ENCODE results near the gene FARP2.

Gene FARP2

GRCh38 chr2:241491549-241492173, 135.6 kb downstream of the FARP2 start:
- TF ChIP-seq, protein P1, sequence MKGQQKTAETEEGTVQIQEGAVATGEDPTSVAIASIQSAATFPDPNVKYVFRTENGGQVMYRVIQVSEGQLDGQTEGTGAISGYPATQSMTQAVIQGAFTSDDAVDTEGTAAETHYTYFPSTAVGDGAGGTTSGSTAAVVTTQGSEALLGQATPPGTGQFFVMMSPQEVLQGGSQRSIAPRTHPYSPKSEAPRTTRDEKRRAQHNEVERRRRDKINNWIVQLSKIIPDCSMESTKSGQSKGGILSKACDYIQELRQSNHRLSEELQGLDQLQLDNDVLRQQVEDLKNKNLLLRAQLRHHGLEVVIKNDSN (IDR thresholded peaks at IDR 0.05), result no peak
- no peak for TF ChIP-seq FOXM1 (IDR thresholded peaks at IDR 0.05; ENCODE audit: borderline replicate concordance, low read depth)
- TF ChIP-seq EGR1 (IDR thresholded peaks at IDR 0.05), result no peak
- TF ChIP-seq TEAD4 (IDR thresholded peaks at IDR 0.05), result no peak
- TF ChIP-seq YY1 (IDR thresholded peaks at IDR 0.05; ENCODE audit: low read depth), result no peak
- TF ChIP-seq CEBPB (IDR thresholded peaks at IDR 0.05), result no peak
- no peak for TF ChIP-seq NFIC (IDR thresholded peaks at IDR 0.05)
- no peak for TF ChIP-seq CREB1 (IDR thresholded peaks at IDR 0.05; ENCODE audit: low read depth)
- no peak for TF ChIP-seq ZBTB7A (IDR thresholded peaks at IDR 0.05; ENCODE audit: low read depth)
- no peak for TF ChIP-seq EP300 (IDR thresholded peaks at IDR 0.05; ENCODE audit: borderline replicate concordance)
- TF ChIP-seq MAX (IDR thresholded peaks at IDR 0.05), result no peak

DNA sequence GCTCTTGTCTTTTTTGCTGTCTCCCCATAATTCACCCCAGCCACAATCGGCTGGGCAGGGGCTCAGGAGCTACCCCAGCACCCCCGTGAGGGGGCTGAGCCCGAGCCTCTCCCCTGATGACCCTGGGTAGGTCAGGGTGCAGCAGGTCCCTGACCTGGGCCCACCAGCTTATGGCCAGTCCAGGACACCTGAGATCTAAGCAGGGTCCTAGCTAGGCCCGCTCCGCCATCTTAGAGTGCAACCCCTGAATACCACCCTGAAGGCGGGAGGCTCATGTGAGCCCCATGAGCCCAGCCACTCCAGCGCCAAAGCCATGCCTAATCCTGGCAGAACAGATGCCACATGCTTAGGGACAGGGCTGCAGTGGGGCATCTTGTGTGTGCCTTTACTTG, 136.1 kb downstream of the FARP2 start:
- no peak for TF ChIP-seq FOXM1 (IDR thresholded peaks at IDR 0.05; ENCODE audit: borderline replicate concordance, low read depth)
- TF ChIP-seq CEBPB (IDR thresholded peaks at IDR 0.05), result no peak
- TF ChIP-seq TEAD4 (IDR thresholded peaks at IDR 0.05), result no peak
- no peak for TF ChIP-seq RAD21 (IDR thresholded peaks at IDR 0.05; ENCODE audit: low read depth)
- TF ChIP-seq EGR1 (IDR thresholded peaks at IDR 0.05), result no peak
- TF ChIP-seq, protein P2, sequence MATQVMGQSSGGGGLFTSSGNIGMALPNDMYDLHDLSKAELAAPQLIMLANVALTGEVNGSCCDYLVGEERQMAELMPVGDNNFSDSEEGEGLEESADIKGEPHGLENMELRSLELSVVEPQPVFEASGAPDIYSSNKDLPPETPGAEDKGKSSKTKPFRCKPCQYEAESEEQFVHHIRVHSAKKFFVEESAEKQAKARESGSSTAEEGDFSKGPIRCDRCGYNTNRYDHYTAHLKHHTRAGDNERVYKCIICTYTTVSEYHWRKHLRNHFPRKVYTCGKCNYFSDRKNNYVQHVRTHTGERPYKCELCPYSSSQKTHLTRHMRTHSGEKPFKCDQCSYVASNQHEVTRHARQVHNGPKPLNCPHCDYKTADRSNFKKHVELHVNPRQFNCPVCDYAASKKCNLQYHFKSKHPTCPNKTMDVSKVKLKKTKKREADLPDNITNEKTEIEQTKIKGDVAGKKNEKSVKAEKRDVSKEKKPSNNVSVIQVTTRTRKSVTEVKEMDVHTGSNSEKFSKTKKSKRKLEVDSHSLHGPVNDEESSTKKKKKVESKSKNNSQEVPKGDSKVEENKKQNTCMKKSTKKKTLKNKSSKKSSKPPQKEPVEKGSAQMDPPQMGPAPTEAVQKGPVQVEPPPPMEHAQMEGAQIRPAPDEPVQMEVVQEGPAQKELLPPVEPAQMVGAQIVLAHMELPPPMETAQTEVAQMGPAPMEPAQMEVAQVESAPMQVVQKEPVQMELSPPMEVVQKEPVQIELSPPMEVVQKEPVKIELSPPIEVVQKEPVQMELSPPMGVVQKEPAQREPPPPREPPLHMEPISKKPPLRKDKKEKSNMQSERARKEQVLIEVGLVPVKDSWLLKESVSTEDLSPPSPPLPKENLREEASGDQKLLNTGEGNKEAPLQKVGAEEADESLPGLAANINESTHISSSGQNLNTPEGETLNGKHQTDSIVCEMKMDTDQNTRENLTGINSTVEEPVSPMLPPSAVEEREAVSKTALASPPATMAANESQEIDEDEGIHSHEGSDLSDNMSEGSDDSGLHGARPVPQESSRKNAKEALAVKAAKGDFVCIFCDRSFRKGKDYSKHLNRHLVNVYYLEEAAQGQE (IDR thresholded peaks at IDR 0.05; ENCODE audit: low read depth), result no peak
- TF ChIP-seq YY1 (IDR thresholded peaks at IDR 0.05; ENCODE audit: low read depth), result no peak
- TF ChIP-seq, protein P1 (IDR thresholded peaks at IDR 0.05), result no peak
- TF ChIP-seq NFIC (IDR thresholded peaks at IDR 0.05), result no peak
- no peak for TF ChIP-seq CREB1 (IDR thresholded peaks at IDR 0.05; ENCODE audit: low read depth)
- no peak for TF ChIP-seq MAX (IDR thresholded peaks at IDR 0.05)
- TF ChIP-seq TCF12 (IDR thresholded peaks at IDR 0.05; ENCODE audit: low read depth), result no peak
- no peak for TF ChIP-seq EP300 (IDR thresholded peaks at IDR 0.05; ENCODE audit: borderline replicate concordance)

- TF ChIP-seq RAD21 (IDR thresholded peaks at IDR 0.05; ENCODE audit: low read depth) (no peak), EP300 (IDR thresholded peaks at IDR 0.05; ENCODE audit: borderline replicate concordance) (no peak), CEBPB (IDR thresholded peaks at IDR 0.05) (no peak), TAF1 (IDR thresholded peaks at IDR 0.05; ENCODE audit: low read depth) (no peak), TCF12 (IDR thresholded peaks at IDR 0.05; ENCODE audit: low read depth) (no peak), MAX (IDR thresholded peaks at IDR 0.05) (no peak), YY1 (IDR thresholded peaks at IDR 0.05; ENCODE audit: low read depth) (no peak), EGR1 (IDR thresholded peaks at IDR 0.05) (no peak), ZBTB7A (IDR thresholded peaks at IDR 0.05; ENCODE audit: low read depth) (no peak), CREB1 (IDR thresholded peaks at IDR 0.05; ENCODE audit: low read depth) (no peak), FOXM1 (IDR thresholded peaks at IDR 0.05; ENCODE audit: borderline replicate concordance, low read depth) (no peak), TEAD4 (IDR thresholded peaks at IDR 0.05) (no peak), NFIC (IDR thresholded peaks at IDR 0.05) (no peak)
- TF ChIP-seq, protein P1 (IDR thresholded peaks at IDR 0.05), result no peak
- TF ChIP-seq, protein P2 (IDR thresholded peaks at IDR 0.05; ENCODE audit: low read depth), result no peak
These were observed 137.0 kb downstream of the FARP2 start for GRCh38 chr2:241493092-241493491.

DNA sequence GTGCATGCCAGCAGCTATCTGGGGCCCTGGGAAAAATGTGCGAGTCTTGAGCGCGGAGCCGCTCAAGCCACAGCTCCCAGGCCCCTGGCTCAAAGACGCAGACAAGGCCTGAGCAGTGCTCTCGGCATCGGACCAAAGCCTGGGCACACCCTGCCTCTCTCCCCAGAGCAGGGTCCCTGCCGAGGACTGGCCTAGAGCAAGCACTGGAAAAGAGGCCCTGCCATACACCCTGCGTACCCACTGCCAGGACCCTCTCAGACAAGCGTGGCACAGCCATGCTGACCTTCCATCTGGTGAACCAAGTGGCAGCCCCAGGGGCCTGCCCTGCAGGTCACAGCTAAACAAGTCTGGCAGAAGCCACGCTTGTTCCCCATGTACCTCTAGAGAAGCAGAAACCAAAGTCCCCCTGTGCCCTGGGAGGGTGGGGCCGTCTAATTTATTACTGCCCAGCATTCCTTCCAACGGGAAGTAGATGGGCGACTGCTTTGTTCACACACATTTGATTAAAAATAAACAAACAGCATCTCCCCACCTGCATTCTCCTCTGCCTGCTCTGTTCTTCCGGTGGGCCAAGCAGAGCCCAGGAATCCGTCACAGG, 138.3 kb downstream of the FARP2 start:
- TF ChIP-seq MAX (IDR thresholded peaks at IDR 0.05), result no peak
- no peak for TF ChIP-seq YY1 (IDR thresholded peaks at IDR 0.05; ENCODE audit: low read depth)
- TF ChIP-seq TCF12 (IDR thresholded peaks at IDR 0.05; ENCODE audit: low read depth), result no peak
- TF ChIP-seq FOXM1 (IDR thresholded peaks at IDR 0.05; ENCODE audit: borderline replicate concordance, low read depth), result no peak
- no peak for TF ChIP-seq ZBTB7A (IDR thresholded peaks at IDR 0.05; ENCODE audit: low read depth)
- no peak for TF ChIP-seq EGR1 (IDR thresholded peaks at IDR 0.05)
- TF ChIP-seq RAD21 (IDR thresholded peaks at IDR 0.05; ENCODE audit: low read depth), result no peak
- no peak for TF ChIP-seq TEAD4 (IDR thresholded peaks at IDR 0.05)
- no peak for TF ChIP-seq CEBPB (IDR thresholded peaks at IDR 0.05)
- no peak for TF ChIP-seq EP300 (IDR thresholded peaks at IDR 0.05; ENCODE audit: borderline replicate concordance)
- TF ChIP-seq NFIC (IDR thresholded peaks at IDR 0.05), result no peak
- TF ChIP-seq, protein P1 (IDR thresholded peaks at IDR 0.05), result no peak

All from Ishikawa (cell line).